ENCODE data around the gene HEYL.

- no peak for TF ChIP-seq CTCF (IDR thresholded peaks at IDR 0.05)
- TF ChIP-seq EP300 (IDR thresholded peaks at IDR 0.05) = no peak
- TF ChIP-seq POLR2A (IDR thresholded peaks at IDR 0.05) = no peak
- no peak for TF ChIP-seq POLR2AphosphoS5 (IDR thresholded peaks at IDR 0.05)
Measured at GRCh38 chr1:39684313-39684664, 44.8 kb upstream of the HEYL start.

Measured in sigmoid colon (tissue), 4 donors.